ENCODE measurements around the gene NEUROG3. TPM values are rescaled to one million over a fixed set of nuclear protein-coding genes. Genes with fewer than 3 reads are reported as not detected.

The NEUROG3 gene
- total RNA-seq, result not detected in 2 replicates

GRCh38 chr10:69573056-69573806 is at the start of gene NEUROG3:
TSS of gene NEUROG3 (minus strand) at chr10:69573422. CDS start at chr10:69573043, 379 bp downstream.

Other genes starting within 250 kb of the NEUROG3 start
- not detected in 2 replicates for gene TACR2, start 156.5 kb downstream of the NEUROG3 start, total RNA-seq
- 0.44 TPM in 1 of 2 replicates, not detected in the other for gene TSPAN15, start 122.0 kb downstream of the NEUROG3 start, total RNA-seq
- gene FAM241B, start 56.8 kb upstream of the NEUROG3 start, total RNA-seq, result 0.29 TPM in 1 of 2 replicates, not detected in the other
- 17.2 and 21.5 TPM in 2 replicates for gene COL13A1, start 228.5 kb upstream of the NEUROG3 start, total RNA-seq

Data from smooth muscle cell of trachea (primary cell).